ENCODE results near the gene GMDS.

GMDS gene

DNA sequence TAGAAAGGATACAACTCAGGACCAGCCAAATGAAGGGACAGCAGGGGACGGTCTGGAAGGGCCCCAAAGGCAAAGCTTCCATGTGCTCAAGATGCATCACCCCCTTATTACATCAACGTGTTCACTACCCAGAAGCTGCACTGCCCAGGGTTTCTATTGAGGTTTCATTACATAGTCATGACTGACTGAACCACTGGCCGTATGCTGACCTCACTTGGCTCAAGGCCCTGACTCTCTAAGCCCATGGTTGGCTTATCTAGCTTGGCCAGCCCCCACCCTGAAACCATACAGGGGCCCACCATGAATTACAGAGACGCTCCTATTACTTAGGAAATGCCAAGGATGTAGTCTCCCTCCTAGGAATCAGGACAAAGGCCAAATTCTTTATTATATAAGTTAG is 456.3 kb downstream of the GMDS start:
- no peak for DNase-seq

DNA sequence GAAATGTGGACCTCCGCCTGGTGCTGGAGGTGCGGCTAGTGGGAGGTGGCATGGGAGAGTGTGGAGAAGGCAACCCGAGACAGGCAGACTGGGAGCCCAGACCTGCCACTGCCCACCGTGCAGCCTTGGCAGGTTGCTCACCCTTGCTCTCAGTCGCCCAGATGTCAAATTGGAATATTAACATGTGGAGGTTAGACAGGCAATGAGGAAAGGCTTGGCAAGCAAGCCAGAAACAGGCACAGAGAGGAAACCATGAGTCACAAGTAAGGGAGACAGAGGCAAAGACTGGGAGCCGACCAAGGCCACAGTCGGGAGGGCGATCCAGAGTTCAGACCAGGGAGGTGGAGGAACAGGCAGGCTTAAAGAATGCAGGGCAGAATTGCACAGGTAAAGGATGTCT is 457.5 kb downstream of the GMDS start:
- no peak for DNase-seq

DNA sequence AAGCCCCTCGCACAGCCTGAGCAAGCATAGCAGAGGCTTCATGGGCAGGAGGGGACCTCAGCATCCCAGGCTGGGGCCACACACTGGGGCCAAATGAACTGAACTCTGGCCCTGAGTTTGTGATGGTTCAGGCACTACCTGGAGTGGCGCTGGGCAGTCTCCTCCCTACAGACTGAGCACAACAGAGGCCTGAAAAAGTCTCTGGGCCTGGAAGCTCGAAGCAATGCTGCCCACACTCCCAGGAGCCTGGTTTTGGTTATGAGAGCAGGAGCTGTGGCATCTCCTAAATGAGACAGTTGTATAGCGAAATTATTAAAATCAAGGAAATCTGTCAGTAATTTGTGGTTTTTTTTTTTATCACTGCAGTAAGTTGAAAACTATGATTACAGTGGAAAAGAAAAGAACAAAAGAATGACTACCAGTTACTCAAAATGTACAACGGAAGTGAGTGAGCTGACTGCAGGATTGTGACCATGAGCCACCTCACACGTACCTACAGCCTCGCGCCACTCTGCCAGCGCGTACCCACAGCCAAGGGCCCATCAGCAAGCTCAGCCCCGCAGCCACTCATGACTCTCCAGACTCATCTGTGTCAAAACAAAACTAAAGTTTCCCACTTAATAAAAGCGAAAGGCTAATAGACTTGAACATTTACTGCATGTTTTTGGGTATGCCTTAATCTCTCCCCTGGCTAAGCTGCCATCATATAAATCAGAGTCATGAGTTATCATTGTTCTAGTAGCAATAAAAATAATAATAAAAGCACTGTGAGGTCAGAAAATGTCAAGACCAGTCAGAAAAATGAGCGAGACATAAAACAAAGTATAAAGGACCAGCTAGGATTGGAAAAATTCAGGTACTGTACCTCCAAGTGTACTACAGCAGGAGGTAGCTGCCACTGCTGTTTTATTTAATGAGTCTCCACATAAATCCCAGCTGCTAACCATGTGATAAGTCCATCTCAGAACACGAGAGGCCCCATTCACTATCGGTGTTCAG is 458.7 kb downstream of the GMDS start:
- DNase-seq = no peak

DNA sequence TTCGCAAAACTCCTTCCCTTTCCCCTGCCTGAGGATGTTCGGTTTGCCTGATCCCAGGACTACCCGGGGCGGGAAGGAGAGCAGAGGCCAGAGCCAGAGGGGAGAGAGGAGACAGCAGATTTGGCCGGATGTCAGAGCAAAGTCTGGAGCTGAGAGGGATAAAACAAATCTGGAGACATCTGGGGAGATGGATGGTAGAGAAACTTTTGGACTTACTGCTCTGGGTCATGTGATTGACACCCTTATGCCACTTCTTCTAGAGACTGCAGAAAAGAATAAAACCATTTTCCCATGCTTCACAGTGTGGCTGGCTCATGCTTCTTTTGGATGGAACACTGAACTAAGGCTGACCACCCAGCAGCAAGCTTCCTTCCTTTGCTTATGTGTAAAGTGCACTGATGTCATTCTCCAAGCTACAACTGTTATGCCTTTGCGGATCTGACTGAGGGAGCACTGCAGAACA is 461.0 kb downstream of the GMDS start:
- no peak for DNase-seq

DNA sequence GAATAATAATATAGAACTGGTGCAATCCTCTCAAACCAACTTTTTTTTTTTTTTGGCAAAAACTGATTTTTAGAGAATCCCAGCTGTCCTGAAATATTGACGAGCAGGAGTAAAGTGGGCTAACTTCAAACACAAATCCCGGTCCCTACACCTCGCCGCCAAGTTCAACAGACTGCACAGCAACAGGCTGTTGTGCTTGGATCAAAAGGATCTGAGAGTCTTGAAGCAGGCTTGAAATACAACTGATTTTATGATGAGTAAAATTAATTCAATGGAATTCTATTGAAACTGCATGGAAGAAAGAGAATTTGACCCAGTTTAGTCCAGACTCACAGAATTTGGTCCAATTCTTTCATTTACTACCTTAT is 463.6 kb downstream of the GMDS start:
- DNase-seq = no peak

DNA sequence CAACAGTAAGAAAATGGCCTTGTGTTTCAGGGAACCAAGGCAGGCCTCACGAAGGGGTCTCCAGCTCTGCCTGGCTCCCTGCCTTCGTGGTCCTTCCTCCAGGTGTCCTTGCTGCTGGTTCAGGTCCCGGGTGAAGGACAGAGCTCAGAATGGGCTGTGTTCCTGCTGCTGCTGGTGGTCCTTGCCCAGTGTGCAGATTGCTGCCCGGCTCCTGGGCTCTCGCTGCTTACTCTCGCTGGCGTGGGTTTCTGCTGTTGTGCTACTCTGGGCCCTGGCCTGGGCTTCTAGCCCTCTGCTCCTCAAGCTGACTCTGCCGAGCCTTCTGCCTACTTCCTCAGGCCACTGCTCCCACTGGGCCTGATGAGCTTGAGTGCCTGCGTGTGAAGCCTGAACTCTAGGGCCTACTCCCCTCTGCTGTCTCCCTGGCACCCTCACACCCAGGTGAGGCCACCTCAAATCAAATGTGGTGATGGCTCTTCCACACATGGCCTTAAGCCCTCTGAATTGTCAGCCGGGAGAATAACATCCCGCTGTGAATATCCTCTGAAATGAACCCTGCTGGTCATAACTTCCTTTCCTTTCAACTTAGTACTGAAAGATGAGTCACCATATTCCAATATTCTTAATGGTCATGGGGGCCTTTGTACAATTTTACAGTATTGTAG is 464.1 kb downstream of the GMDS start:
- no peak for DNase-seq

DNA sequence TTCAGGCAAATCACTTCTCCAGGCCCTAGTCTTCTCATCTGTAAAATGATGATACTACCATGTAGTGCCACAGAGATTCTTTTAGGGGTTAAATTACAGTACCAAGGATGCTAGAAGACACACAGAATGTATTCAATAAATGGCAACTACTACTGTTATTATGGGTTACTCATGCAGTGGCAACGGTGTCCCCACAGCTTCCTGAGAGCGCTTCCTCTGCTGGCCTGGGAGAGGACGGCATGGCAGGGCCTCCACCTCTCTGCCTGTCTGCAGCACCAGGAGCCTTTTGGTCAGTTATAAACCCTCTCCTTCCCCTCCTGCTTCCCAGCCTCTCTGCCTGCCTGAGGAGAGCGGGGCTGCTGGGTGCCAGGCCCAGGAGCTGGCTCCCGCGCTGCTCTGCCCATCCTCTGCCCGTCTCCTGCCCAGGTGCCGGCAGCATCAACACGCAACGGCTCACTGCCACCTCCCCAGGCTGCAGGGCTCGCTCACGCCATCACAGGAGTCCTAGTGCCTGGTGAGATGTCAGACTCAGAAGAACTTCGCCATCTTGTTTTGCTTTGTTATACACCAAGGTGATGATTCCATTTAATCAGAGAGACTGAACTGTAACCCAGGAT is 465.0 kb downstream of the GMDS start:
- DNase-seq = no peak

DNA sequence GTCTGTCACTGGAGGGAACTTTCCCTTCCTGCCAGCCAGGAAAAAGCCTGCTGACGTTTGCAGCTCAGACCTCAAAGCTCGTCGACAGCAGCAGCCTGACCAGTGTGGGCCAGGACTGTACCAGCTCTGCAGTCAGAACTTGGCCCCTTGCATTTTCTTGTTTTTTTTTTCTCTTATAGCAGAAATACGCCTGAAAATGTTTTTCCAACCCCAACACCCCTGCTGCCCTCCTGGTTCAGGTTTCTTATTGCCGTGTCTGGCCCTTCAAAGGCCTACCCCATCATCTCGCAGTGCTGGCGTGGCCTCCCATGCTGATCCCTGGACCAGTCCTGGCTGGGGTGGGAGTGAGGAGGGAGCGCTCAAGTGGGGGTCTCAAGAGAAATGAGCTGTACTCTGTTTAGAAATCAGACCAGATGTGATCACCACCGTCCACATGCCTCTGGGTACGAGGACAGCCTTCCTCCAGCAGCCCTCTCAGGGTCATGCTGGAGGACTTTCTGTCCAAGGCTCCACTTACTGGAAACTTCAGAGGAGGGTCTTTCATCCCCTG is 466.6 kb downstream of the GMDS start:
- DNase-seq = no peak

DNA sequence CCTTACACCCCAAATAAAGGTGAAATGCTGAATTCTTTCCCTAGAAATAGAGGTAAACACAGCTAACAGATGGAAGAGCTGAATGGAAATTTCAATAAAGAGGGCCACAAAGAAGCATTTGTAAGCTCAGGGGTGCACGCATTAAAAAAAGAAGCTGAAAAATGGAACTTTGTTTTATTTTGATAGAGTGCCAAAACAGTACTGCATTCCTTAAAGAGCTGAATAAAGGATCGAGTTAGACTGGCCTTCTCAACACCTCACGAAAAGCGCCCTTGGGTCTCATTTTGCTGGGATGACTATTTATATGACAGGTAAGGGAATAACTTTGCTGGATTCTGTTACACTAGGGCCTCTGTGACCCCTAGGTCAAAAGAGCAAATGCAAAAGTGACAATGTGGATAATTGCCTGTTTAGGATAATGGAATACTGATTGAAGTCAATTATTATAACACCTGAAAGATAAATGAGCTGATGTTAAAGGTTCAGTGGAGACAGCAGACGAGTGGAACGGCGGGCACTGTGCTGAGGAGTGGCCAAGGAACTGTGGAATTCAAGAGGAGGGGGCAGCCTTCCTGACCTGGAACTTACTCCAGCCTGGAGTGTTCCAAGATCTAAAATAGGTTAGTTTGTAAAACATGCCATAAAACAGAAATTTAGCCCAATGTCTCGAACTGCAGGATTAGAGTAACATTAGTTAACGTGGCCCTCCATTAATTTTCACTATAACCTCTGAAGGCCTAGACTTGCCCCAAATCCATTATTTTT is 467.3 kb downstream of the GMDS start:
- DNase-seq = no peak

DNA sequence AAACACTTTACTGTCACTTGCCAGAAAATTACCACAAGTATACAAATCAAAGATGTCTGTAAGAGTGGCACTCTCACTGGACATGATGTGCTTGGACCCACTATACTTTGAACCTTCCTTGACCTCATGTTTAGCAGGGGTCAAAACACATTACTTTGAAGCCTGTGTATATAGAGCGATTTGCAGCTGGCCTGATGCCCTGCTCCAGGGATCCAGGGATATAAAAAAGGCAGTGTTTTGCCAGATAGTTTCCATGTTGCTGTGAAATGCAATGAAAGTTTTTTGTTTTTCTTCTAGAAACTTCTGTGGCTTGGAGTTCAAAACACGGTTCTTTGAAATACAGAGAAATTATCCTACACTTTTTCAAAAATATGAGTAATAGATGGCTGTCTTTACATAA is 470.0 kb downstream of the GMDS start:
- DNase-seq = no peak

DNA sequence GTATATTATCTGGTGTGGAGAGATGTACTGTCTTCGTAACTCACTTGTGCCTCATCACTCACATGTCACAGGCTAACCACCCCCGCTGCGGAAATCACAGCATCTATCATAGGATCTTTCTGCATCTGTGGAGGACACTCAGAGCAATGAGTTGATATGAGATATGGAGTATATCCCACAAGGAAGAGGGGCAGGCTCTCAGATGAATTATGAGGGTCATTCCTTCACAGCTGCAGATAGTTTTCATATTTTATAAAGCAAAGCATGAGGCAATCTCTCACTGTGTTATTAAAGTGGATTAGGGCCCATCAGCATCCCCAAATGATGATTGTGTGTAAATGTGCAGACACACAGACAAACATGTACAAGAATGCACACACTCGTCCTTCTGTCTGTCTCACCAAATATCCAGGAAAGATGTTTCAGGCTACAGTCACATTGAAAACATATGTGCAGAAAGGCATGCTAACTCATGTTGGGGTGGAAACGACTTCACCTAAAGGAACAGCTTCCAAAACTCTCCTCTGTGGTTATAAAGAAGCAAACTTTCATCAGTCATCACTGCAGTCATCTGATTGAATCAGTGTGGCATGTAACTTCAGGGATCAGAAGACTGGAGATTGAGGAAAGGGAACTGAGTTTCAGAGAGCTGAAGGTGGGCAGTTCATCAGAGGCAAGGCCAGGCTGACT is 471.0 kb downstream of the GMDS start:
- no peak for DNase-seq

DNA sequence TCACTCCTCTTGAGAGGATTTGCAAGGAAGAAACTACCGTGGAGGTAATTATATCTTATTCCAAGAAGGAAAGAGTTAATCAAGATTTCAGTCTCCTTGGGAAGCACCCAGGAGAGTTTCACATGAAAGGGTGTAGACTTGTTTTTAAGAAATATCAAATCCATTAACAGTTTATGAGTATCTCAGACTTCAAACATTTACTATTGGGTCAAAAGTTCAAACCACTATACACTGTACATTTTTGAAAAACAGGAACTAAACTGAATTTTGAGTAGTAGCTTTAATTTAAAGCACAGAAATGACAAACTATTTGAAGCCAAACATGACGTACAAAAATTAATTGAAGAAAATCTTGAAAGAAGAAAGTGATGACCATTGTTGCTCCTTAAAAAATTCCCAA is 471.7 kb downstream of the GMDS start:
- no peak for DNase-seq

DNA sequence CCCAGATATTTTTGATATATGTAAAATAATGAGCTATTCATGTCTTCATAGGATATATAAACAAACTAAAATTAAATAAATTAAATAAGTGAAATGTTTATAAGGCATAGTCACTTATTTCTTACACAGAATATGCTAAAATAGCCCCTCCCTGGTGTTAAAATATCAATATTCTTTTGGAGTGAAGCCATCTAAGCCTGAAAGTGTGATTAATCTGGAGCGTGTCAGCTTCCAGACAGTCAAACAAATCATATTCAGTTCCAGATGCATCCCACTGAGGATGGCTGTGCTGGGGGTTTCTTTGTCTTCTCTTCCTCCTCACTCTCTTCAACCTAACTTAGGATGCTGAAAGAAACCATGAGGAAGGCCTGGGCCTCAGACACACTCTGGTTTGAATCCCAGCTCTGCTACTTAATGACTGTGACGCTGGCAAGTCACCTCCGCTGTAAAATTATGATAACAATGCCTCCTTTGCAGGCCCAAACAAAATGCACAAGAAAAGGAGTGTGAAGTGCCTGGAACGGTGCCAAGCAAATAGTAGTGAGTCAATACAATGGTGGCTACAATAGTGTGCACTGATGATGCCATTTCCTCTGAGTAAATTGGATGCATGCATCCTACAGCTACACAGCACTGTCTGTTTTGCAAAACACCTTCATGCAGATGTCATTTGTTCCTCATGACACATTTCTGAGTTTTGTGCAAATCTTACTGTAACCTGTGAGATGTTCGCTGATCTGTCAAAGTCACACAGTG is 474.3 kb downstream of the GMDS start:
- DNase-seq = peak in 1 of 6 experiments; percentile 17

DNA sequence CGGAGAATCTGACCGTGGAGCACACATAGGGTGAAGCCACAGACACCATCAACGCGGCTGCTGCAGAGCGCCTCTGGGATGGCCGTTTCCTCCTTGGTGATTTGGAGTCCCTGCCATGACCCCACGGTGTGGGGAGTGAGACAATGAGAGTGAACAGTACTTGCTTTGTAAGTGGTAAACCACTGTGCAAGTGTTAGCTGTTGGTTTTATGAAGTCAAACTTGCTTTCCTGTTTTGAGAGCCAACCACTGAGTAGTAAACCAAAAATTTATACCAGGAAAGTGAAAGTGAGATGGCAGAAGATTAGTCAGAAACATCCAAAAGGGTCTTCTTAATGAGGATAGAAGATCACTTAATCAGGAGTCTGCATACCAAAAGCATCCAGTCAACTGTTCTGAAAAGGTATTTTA is 475.0 kb downstream of the GMDS start:
- peak in 2 of 6 experiments; percentile 10 to 15 for DNase-seq

DNA sequence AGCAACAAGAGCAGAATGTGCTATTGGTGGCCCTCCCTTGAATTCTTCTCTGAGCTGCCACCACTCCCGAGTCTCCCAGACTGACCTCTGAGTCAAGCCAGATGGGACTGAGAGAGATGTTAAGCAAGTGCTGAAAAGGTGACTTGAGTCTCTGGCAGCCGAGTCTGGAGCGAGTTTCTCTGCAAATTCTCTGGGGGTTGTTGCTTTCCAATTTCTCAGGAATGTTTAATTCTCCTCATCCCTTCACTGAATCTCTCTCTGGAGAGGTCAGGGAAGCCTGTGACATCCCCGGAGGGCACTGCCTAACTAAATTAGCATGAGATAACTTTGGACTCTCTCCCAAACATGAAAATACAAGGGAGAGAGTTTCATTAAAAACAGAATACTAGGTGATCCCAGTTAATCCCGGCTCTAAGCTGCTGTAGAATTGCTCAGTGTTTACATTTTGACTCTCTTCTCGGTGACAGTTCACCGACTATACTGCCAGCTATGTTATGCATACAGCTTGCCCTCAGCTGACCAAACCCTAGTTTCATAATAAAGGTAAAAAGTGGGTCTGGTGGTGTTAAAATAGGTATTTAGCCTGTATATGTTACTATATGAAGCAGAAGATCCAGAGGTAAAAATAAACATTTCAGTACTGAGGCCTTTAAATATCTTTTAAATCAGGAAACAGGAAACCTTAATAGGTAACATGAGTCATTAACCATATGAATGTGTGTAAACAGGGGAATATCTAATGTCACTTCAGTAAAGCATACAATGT is 477.7 kb downstream of the GMDS start:
- DNase-seq = no peak

DNA sequence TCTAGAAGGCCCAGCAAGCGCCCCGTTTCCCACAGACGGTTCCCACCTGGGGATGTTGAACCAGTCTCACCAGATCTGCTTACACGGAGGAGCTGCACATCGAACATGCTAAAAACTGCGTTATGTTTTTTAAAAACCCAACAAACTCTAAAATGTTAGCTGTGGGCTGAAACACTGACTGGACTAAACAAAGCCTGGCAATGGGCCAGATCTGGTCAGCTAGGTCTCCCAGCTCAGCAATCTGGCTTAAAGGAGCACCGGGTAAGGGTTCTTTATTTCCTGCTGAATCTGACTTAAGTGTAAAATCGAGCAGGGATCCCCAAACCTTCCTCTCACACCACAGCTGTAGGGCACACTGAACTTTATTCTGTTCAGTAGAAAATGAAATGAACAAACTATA is 478.8 kb downstream of the GMDS start:
- no peak for DNase-seq

DNA sequence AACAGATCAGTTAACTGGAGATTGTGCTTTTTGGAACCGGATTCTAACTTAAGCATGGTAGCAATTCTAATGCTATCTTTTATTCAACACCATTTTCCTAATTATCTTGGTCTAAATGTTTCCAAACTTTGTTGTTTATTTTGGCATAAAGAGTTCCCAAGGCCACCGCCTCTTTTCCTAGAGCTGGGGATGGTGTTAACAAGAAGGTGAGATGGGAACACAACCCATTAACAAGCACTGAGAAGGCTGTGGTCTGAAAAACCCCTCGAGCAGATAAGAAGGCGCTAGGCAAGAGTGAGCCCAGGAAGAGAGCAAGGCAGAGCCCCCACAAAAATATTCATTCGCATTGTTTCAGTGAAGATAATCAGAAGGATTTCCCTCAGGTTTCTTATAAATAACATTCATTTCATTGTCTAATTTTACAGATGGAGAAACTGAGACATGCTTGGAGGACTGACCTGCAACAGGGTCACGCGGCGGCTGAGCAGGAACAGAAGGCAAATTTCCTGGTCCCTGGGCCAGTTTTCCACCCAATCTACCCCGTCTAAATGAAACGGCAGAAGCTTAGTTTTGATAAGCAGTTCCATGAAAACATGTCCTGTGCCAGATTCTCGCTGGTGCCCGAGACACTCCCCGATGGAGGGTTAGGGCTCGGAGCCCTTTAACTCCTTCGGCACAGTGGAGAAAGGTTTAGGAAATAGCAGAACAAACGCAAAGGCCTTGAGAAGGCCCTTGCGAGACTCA is 480.1 kb downstream of the GMDS start:
- DNase-seq = no peak

DNA sequence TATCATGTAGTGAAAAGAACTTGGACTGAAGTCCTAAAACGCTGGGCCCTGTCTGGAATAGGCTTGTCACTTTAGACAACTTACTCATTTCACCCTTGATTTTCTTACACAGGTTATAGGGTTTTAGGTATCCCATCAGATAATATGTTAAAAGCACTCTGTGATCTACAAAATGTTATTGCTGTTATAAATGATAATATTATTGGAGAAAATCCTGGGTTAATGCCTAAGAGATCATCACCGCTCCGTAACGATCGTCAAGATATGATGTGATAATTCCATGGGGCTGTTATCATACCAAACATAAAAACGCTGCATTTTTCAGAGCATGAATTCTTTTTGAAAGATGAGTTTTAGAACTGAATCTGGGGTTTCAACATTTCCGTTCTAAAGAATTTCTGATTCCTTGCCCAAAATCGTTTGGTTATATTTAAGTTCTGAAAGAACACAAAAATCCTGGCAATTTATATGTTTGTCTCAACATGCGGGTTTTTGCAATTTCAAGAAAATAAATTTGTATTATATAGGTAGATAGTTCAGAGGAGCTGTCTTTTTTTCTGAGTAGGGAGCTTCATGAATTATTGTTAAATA is 480.9 kb downstream of the GMDS start:
- no peak for DNase-seq

DNA sequence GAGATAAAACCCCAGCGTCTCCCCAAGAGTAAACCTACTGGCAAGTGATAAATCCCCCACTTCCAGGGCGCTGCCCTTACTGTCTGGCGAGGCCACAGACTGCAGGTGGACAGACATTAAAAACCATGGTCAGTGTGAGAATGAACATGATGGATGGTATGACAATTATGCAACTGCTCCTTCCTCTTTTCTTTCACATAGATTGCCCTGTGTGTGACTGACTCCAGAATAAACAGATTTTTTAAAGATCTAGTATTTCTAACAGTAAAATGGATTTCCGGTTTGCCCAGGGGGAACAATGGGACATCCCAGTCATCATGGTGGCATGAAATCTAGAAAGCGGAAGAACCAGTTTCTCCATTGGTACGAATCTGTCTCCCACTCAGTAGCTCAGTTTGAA is 482.0 kb downstream of the GMDS start:
- no peak for DNase-seq
